Epithelial cell of prostate (primary cell): ENCODE data around the gene UQCRH.
"Not testable (repeated sequence)": the region's sequence is repeated elsewhere in the genome, so short reads cannot be mapped to it uniquely, and the experiment has no call there.

ENCODE experiments used
- DNase-seq: peaks from one replicate; pipeline ENCODE4 v3.0.0-alpha.2; 2011; ENCODE audit warnings: low read depth, low spot score
- H3K27ac ChIP-seq: fragments of 450-650 bp; 2 replicates; pipeline ENCODE4 v1.5.1; 2017; ENCODE audit warnings: mild to moderate bottlenecking

Gene UQCRH

GRCh38 chr1:46295306-46295705, 8.2 kb upstream of the UQCRH start:
- no peak for DNase-seq
- no peak overlapping the region for H3K27ac ChIP-seq

- no peak overlapping the region for H3K27ac ChIP-seq
Observed at GRCh38 chr1:46298387-46298786, 5.1 kb upstream of the UQCRH start.

GRCh38 chr1:46300673-46301405, 2.7 kb upstream of the UQCRH start:
- no peak for DNase-seq
- H3K27ac ChIP-seq, result peak overlapping the region; percentile 85

More at GRCh38 chr1:46298387-46298786, 5.1 kb upstream of the UQCRH start:
- no peak for DNase-seq

- no peak for DNase-seq
- peak overlapping the region; percentile 85 for H3K27ac ChIP-seq
Observed at GRCh38 chr1:46301406-46301807, 2.1 kb upstream of the UQCRH start.

GRCh38 chr1:46301808-46302640, 1.5 kb upstream of the UQCRH start:
- peak overlapping the region; percentile 85 for H3K27ac ChIP-seq

GRCh38 chr1:46302641-46303037, 859 bp upstream of the UQCRH start:
- peak overlapping the region; percentile 85 for H3K27ac ChIP-seq
- DNase-seq, result no peak

More at GRCh38 chr1:46301808-46302640, 1.5 kb upstream of the UQCRH start:
- no peak for DNase-seq

- no peak for DNase-seq
- H3K27ac ChIP-seq, result peak overlapping the region; percentile 85
Observed at GRCh38 chr1:46303872-46304326, 401 bp downstream of the UQCRH start.

GRCh38 chr1:46306159-46306530, 2.6 kb downstream of the UQCRH start:
- no peak for DNase-seq
- no peak overlapping the region for H3K27ac ChIP-seq

GRCh38 chr1:46309401-46310159, 6.1 kb downstream of the UQCRH start:
- no peak overlapping the region for H3K27ac ChIP-seq
- DNase-seq, result no peak

GRCh38 chr1:46310321-46310720, 6.8 kb downstream of the UQCRH start:
- DNase-seq, result no peak
- H3K27ac ChIP-seq, result no peak overlapping the region

GRCh38 chr1:46315669-46316403, 12.3 kb downstream of the UQCRH start:
- no peak for DNase-seq
- peak overlapping the region; percentile 33 for H3K27ac ChIP-seq

GRCh38 chr1:46317323-46317722, 13.8 kb downstream of the UQCRH start:
- DNase-seq, result no peak

GRCh38 chr1:46319301-46319700, 15.8 kb downstream of the UQCRH start:
- not testable (repeated sequence) for H3K27ac ChIP-seq, DNase-seq

More at GRCh38 chr1:46317323-46317722, 13.8 kb downstream of the UQCRH start:
- no peak overlapping the region for H3K27ac ChIP-seq

GRCh38 chr1:46319960-46320914, 16.7 kb downstream of the UQCRH start:
- not testable (repeated sequence) for DNase-seq, H3K27ac ChIP-seq

GRCh38 chr1:46322191-46322590, 18.7 kb downstream of the UQCRH start:
- DNase-seq, H3K27ac ChIP-seq: not testable (repeated sequence)

- peak overlapping the region; percentile 37 for H3K27ac ChIP-seq
- not testable (repeated sequence) for DNase-seq
Observed at GRCh38 chr1:46325285-46326076, 22.0 kb downstream of the UQCRH start.

GRCh38 chr1:46328182-46328581, 24.7 kb downstream of the UQCRH start:
- not testable (repeated sequence) for H3K27ac ChIP-seq, DNase-seq

GRCh38 chr1:46329807-46330206, 26.3 kb downstream of the UQCRH start:
- not testable (repeated sequence) for H3K27ac ChIP-seq, DNase-seq
